PFSK-1 (cell line): ENCODE measurements around the gene ZNF397.

Source experiments
- FOXP2 ChIP-seq: optimal IDR thresholded peaks from 2 replicates; pipeline ENCODE3; 2011; ENCODE audit warnings: borderline replicate concordance, control low read depth, inconsistent platforms; ENCODE audit not compliant: insufficient read depth; ENCODE audit errors: extremely low read length, extremely low read depth
- POLR2AphosphoS5 ChIP-seq: IDR thresholded peaks from 2 replicates; pipeline ENCODE4 v1.6.1; 2012; ENCODE audit warnings: low read depth, mild to moderate bottlenecking, control low read depth, low read length, moderate library complexity
- REST ChIP-seq, 2 experiments: IDR thresholded peaks; 2 replicates each; pipeline versions ENCODE4 v1.6.1 to v1.8.0; 2011 to 2012; ENCODE audit warnings: low read depth in 2 of 2, low read length in 2 of 2, control low read depth in 1 of 2, inconsistent platforms in 1 of 2, mild to moderate bottlenecking in 1 of 2, moderate library complexity in 1 of 2; ENCODE audit not compliant: insufficient read depth in 1 of 2
- SIN3A ChIP-seq: IDR thresholded peaks from 2 replicates; pipeline ENCODE4 v1.6.1; 2012; ENCODE audit warnings: mild to moderate bottlenecking, low read length, moderate library complexity, borderline replicate concordance; ENCODE audit not compliant: insufficient read depth
- TAF1 ChIP-seq: IDR thresholded peaks from 2 replicates; pipeline ENCODE4 v1.6.1; 2012; ENCODE audit warnings: low read length, control low read depth, borderline replicate concordance; ENCODE audit not compliant: insufficient read depth

ZNF397 gene

GRCh38 chr18:35246831-35247230 lies 6.0 kb downstream of the ZNF397 start:
- no peak for TF ChIP-seq FOXP2
- TF ChIP-seq SIN3A: no peak
- no peak for TF ChIP-seq TAF1
- TF ChIP-seq REST (IDR thresholded peaks at IDR 0.05; ENCODE audit: insufficient read depth in 1 of 2, low read depth in 2 of 2, low read length in 2 of 2): no peak
- no peak for TF ChIP-seq POLR2AphosphoS5

- TF ChIP-seq FOXP2: no peak
- no peak for TF ChIP-seq TAF1
- no peak for TF ChIP-seq POLR2AphosphoS5
- no peak for TF ChIP-seq REST (IDR thresholded peaks at IDR 0.05; ENCODE audit: insufficient read depth in 1 of 2, low read depth in 2 of 2, low read length in 2 of 2)
- TF ChIP-seq SIN3A: no peak
These were observed 6.8 kb downstream of the ZNF397 start for GRCh38 chr18:35247412-35248249.

- no peak for TF ChIP-seq REST (IDR thresholded peaks at IDR 0.05; ENCODE audit: insufficient read depth in 1 of 2, low read depth in 2 of 2, low read length in 2 of 2)
- TF ChIP-seq FOXP2: no peak
- no peak for TF ChIP-seq POLR2AphosphoS5
- no peak for TF ChIP-seq SIN3A
- no peak for TF ChIP-seq TAF1
These were observed 7.6 kb downstream of the ZNF397 start for GRCh38 chr18:35248429-35248828.

DNA sequence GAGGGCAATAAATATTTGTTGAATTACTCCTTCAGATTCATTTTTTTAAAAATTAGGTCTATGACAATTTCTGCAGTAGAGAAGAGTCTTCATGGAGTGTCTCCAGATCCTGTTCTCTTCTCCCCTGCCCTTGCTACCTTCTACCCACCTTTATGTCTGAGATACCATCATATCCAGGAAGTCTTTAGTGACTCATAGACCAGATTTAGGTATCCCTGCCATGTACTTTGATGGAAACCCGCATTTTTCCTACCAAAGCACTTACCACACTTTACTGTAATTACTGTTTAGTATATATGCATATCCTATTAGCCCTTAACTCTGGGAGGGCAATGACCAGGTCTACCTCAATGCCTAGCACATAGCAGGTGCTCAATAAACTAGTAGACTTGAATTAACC lies 11.6 kb downstream of the ZNF397 start:
- TF ChIP-seq POLR2AphosphoS5 (no peak), SIN3A (no peak), TAF1 (no peak), FOXP2 (no peak), REST (IDR thresholded peaks at IDR 0.05; ENCODE audit: insufficient read depth in 1 of 2, low read depth in 2 of 2, low read length in 2 of 2) (no peak)
